Measurements from ENCODE around the gene VWA8.

The VWA8 gene

DNA sequence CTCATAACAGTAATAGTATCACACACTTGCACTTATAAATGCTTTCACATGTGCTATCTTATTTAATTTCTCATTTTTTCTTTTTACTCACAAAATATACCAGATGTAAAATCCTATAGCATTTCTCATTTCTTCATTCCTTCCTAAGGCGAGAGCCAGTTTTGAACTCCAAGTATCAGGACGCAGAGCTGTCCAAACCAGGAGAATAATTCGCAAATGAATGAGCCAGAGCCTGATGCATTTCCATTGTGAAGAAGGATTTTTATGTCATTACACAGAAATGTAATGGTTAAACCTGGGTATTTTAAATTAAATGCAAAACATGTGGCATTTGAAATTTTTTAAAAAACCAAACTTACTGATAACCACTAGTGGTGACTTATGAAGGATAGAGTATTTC, 259.2 kb downstream of the VWA8 start:
- H3K4me1 ChIP-seq, result peaks cover 6% of the 10 kb centered on the region; the same call in 1 of the 2 replicates
- H3K36me3 ChIP-seq, result peaks cover 5% of the 10 kb centered on the region; the same call in 1 of the 2 replicates
- no peaks in the 10 kb centered on the region for H3K27me3 ChIP-seq
- TF ChIP-seq, protein P1, sequence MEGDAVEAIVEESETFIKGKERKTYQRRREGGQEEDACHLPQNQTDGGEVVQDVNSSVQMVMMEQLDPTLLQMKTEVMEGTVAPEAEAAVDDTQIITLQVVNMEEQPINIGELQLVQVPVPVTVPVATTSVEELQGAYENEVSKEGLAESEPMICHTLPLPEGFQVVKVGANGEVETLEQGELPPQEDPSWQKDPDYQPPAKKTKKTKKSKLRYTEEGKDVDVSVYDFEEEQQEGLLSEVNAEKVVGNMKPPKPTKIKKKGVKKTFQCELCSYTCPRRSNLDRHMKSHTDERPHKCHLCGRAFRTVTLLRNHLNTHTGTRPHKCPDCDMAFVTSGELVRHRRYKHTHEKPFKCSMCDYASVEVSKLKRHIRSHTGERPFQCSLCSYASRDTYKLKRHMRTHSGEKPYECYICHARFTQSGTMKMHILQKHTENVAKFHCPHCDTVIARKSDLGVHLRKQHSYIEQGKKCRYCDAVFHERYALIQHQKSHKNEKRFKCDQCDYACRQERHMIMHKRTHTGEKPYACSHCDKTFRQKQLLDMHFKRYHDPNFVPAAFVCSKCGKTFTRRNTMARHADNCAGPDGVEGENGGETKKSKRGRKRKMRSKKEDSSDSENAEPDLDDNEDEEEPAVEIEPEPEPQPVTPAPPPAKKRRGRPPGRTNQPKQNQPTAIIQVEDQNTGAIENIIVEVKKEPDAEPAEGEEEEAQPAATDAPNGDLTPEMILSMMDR (IDR thresholded peaks at IDR 0.05; ENCODE audit: low read depth, low read length), result no peak
- no peaks in the 10 kb centered on the region for H3K9me3 ChIP-seq
- no peak for DNase-seq
- H3K4me3 ChIP-seq (ENCODE audit: low read depth, low read length), result no peak overlapping the region

DNA sequence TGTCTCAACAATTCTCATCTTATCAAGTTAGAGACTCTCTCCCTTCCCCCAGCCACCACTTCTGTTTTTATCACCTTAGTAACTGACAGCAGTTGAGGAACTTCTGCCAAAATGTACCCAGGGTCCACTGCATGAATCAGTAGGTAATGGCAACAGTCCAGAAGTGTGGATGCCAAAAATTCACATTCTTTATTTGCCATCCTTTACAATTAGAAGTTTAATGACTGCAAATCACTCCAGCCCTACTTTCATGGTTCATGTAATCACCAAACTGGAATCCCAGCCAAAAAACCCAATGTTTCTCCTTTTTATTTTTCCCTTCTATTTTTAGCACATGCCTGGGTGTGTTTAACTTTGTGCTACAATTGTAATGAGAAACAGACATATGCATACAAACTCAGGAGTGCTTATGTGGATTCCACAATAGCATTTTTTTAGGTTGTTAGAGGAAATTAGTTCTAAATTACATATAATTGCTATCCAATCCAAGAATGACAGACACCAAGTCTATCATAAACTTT, 260.1 kb downstream of the VWA8 start:
- Histone ChIP-seq H3K9me3 (no peaks in the 10 kb centered on the region), H3K4me3 (ENCODE audit: low read depth, low read length) (no peak overlapping the region), H3K36me3 (peaks cover 5% of the 10 kb centered on the region; the same call in 1 of the 2 replicates), H3K4me1 (peaks cover 10% of the 10 kb centered on the region; the same call in 1 of the 2 replicates), H3K27me3 (no peaks in the 10 kb centered on the region)
- peak; percentile 28 for DNase-seq
- TF ChIP-seq, protein P1 (IDR thresholded peaks at IDR 0.05; ENCODE audit: low read depth, low read length), result no peak

DNA sequence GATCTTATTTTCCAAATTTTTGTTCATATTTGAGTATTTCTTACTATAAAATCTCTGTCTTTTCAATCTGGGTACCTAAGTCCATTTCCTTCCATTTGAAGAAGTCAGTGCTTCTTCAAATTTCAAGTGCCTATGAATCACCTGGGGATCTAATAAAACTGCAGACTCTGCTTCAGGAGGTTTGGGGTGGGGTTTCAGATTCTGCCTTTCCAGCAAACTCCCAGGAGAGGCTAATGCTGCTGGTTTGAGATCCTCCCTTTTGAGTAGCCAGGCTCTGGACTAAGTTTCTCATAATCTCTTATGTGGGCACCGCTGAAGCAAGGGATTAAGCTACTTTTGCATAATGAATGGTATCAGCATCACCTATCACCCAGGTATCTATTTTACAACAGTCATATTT, 261.1 kb downstream of the VWA8 start:
- no peaks in the 10 kb centered on the region for H3K27me3 ChIP-seq
- H3K4me3 ChIP-seq (ENCODE audit: low read depth, low read length), result no peak overlapping the region
- TF ChIP-seq, protein P1 (IDR thresholded peaks at IDR 0.05; ENCODE audit: low read depth, low read length), result no peak
- no peak for DNase-seq
- no peaks in the 10 kb centered on the region for H3K9me3 ChIP-seq
- peaks cover 5% of the 10 kb centered on the region; the same call in 1 of the 2 replicates for H3K36me3 ChIP-seq
- peaks cover 18% of the 10 kb centered on the region for H3K4me1 ChIP-seq

DNA sequence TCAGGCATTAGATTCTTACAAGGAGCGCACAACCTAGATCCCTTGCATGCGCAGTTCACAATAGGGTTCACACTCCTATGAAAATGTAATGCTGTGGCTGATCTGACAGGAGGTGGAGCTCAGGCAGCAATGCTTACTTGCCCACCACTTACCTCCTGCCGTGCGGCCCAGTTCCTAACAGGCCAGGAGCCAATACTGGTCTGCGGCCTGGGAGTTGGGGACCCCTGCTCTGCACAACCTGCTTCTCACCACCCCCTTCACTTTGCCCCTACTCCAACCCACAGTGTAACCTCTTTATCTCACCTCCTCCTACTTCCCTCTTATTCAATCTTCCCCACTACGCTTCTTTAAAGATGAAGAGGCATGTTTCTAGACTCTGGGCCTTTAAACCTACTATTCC, 263.3 kb downstream of the VWA8 start:
- no peak for DNase-seq

DNA sequence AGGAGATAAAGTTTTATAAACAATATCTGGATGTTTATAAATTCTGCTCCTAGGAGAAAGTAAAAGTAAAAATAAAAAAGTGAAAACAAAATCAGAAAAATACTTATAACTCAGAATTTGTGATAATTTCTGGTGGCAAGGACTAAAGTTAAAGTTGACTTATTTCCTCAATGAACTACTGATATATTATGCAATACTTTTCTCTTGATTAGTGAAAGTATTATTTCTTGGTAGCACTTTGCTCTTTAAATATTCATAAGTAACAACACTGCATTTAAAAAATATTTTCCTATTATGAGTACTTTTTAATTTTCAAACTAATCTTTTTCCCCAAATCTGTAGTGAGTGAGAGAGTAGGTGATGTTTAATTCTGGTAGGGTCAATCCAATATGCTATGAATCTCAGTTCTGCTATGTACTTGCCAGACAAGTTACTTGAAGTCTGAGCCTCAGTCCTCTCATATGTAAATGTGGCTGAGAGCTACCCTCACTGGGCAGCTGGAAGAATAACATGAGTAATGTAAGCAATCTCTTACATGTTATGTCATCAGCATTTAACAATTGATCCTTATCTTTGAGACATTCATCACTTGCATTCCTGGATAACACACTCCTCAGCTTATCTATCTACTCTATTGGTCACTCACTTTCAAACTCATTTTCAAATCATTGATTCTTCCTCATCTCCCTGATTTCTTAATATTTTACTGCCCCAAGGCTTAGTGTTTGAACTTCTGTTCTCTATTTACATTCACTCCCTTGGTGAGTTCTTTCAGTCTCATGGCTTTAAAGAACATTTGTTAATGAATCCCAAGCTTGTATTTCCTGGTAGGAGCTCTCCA, 264.5 kb downstream of the VWA8 start:
- TF ChIP-seq, protein P1 (IDR thresholded peaks at IDR 0.05; ENCODE audit: low read depth, low read length), result no peak
- no peak for DNase-seq
- H3K4me3 ChIP-seq (ENCODE audit: low read depth, low read length), result no peak overlapping the region
- H3K36me3 ChIP-seq, result peaks cover 5% of the 10 kb centered on the region
- no peaks in the 10 kb centered on the region for H3K27me3 ChIP-seq
- H3K9me3 ChIP-seq, result no peaks in the 10 kb centered on the region
- H3K4me1 ChIP-seq, result peaks cover 19% of the 10 kb centered on the region

More for the DNA sequence above, 263.3 kb downstream of the VWA8 start:
- peaks cover 19% of the 10 kb centered on the region for H3K4me1 ChIP-seq
- no peaks in the 10 kb centered on the region for H3K27me3 ChIP-seq
- H3K4me3 ChIP-seq (ENCODE audit: low read depth, low read length), result no peak overlapping the region
- TF ChIP-seq, protein P1 (IDR thresholded peaks at IDR 0.05; ENCODE audit: low read depth, low read length), result no peak
- no peaks in the 10 kb centered on the region for H3K9me3 ChIP-seq
- H3K36me3 ChIP-seq, result peaks cover 5% of the 10 kb centered on the region
